PFSK-1 (cell line): ENCODE results near the gene TLR9.

ENCODE experiments used
- FOXP2 ChIP-seq: optimal IDR thresholded peaks from 2 replicates; pipeline ENCODE3; 2011; ENCODE audit warnings: borderline replicate concordance, control low read depth, inconsistent platforms; ENCODE audit not compliant: insufficient read depth; ENCODE audit errors: extremely low read length, extremely low read depth
- POLR2AphosphoS5 ChIP-seq: IDR thresholded peaks from 2 replicates; pipeline ENCODE4 v1.6.1; 2012; ENCODE audit warnings: low read depth, mild to moderate bottlenecking, control low read depth, low read length, moderate library complexity
- REST ChIP-seq, 2 experiments: IDR thresholded peaks; 2 replicates each; pipeline versions ENCODE4 v1.6.1 to v1.8.0; 2011 to 2012; ENCODE audit warnings: low read depth in 2 of 2, low read length in 2 of 2, control low read depth in 1 of 2, inconsistent platforms in 1 of 2, mild to moderate bottlenecking in 1 of 2, moderate library complexity in 1 of 2; ENCODE audit not compliant: insufficient read depth in 1 of 2
- SIN3A ChIP-seq: IDR thresholded peaks from 2 replicates; pipeline ENCODE4 v1.6.1; 2012; ENCODE audit warnings: mild to moderate bottlenecking, low read length, moderate library complexity, borderline replicate concordance; ENCODE audit not compliant: insufficient read depth
- TAF1 ChIP-seq: IDR thresholded peaks from 2 replicates; pipeline ENCODE4 v1.6.1; 2012; ENCODE audit warnings: low read length, control low read depth, borderline replicate concordance; ENCODE audit not compliant: insufficient read depth

GRCh38 chr3:52256622-52257021 is 31.2 kb upstream of the TLR9 start:
- no peak for TF ChIP-seq TAF1
- TF ChIP-seq POLR2AphosphoS5: no peak
- TF ChIP-seq REST (IDR thresholded peaks at IDR 0.05; ENCODE audit: insufficient read depth in 1 of 2, low read depth in 2 of 2, low read length in 2 of 2): no peak
- no peak for TF ChIP-seq FOXP2
- TF ChIP-seq SIN3A: no peak
